RWPE2 (cell line): ENCODE measurements around the gene DDX17.

Experiments used
- ATAC-seq: fragments of 200-7000 bp; cut with Tn5 transposase; 3 replicates; pipeline ENCODE4 v1.9.1; 2021; ENCODE audit warnings: low read depth
- DNase-seq: peaks from one replicate; pipeline ENCODE4 v3.0.0-alpha.2; 2020; ENCODE audit warnings: low spot score
- H3K27ac ChIP-seq: fragments of 450-650 bp; 2 replicates; pipeline ENCODE4 v1.5.1; 2017; ENCODE audit warnings: mild to moderate bottlenecking; ENCODE audit not compliant: poor library complexity, severe bottlenecking
- H3K27me3 ChIP-seq: fragments of 250-450 bp; sonication (Bioruptor Pico); 2 replicates; pipeline ENCODE4 v1.5.1; 2021; ENCODE audit warnings: mild to moderate bottlenecking, moderate library complexity; ENCODE audit not compliant: insufficient read depth, poor library complexity, severe bottlenecking
- H3K36me3 ChIP-seq: fragments of 250-450 bp; sonication (Bioruptor Pico); 2 replicates; pipeline ENCODE4 v1.5.1; 2020; ENCODE audit warnings: low read depth, mild to moderate bottlenecking, moderate library complexity
- H3K4me1 ChIP-seq: fragments of 250-450 bp; sonication (Bioruptor Pico); 2 replicates; pipeline ENCODE4 v1.5.1; 2021; ENCODE audit warnings: mild to moderate bottlenecking, moderate library complexity; ENCODE audit not compliant: insufficient read depth, poor library complexity, severe bottlenecking
- H3K4me3 ChIP-seq: fragments of 250-450 bp; sonication (Bioruptor Pico); 2 replicates; pipeline ENCODE4 v1.5.1; 2021; ENCODE audit warnings: mild to moderate bottlenecking, moderate library complexity; ENCODE audit not compliant: severe bottlenecking
- H3K9me3 ChIP-seq: fragments of 250-450 bp; sonication (Bioruptor Pico); 2 replicates; pipeline ENCODE4 v1.5.1; 2021; ENCODE audit warnings: mild to moderate bottlenecking, moderate library complexity; ENCODE audit not compliant: severe bottlenecking
- CTCF ChIP-seq: fragments of 450-650 bp; IDR thresholded peaks from one replicate; pipeline ENCODE4 v1.5.1; 2017; ENCODE audit warnings: mild to moderate bottlenecking, moderate library complexity; ENCODE audit not compliant: poor library complexity, severe bottlenecking

DDX17 gene

GRCh38 chr22:38436629-38437395 is 69.3 kb downstream of the DDX17 start:
- H3K9me3 ChIP-seq: no peaks in the 10 kb centered on the region
- DNase-seq (no peak), ATAC-seq (no peak)
- no peaks in the 10 kb centered on the region for H3K4me1 ChIP-seq
- H3K4me3 ChIP-seq: no peak overlapping the region
- H3K27ac ChIP-seq: no peak overlapping the region
- TF ChIP-seq CTCF: no peak
- no peaks in the 10 kb centered on the region for H3K36me3 ChIP-seq
- no peaks in the 10 kb centered on the region for H3K27me3 ChIP-seq

GRCh38 chr22:38435965-38436364 is 70.1 kb downstream of the DDX17 start:
- ATAC-seq (no peak), DNase-seq (no peak)
- no peak for TF ChIP-seq CTCF
- Histone ChIP-seq H3K27me3 (no peaks in the 10 kb centered on the region), H3K4me1 (no peaks in the 10 kb centered on the region), H3K27ac (no peak overlapping the region), H3K4me3 (no peak overlapping the region), H3K36me3 (no peaks in the 10 kb centered on the region), H3K9me3 (no peaks in the 10 kb centered on the region)

- no peak for TF ChIP-seq CTCF
- ATAC-seq (no peak), DNase-seq (no peak)
- Histone ChIP-seq H3K27me3 (no peaks in the 10 kb centered on the region), H3K27ac (no peak overlapping the region), H3K36me3 (no peaks in the 10 kb centered on the region), H3K4me3 (no peak overlapping the region), H3K9me3 (no peaks in the 10 kb centered on the region), H3K4me1 (no peaks in the 10 kb centered on the region)
Measured at GRCh38 chr22:38435010-38435409, 71.1 kb downstream of the DDX17 start.

- H3K4me1 ChIP-seq: no peaks in the 10 kb centered on the region
- H3K9me3 ChIP-seq: no peaks in the 10 kb centered on the region
- no peak for DNase-seq
- no peak overlapping the region for H3K27ac ChIP-seq
- TF ChIP-seq CTCF: no peak
- no peaks in the 10 kb centered on the region for H3K36me3 ChIP-seq
- ATAC-seq: no peak
- H3K4me3 ChIP-seq: no peak overlapping the region
- H3K27me3 ChIP-seq: no peaks in the 10 kb centered on the region
Measured at GRCh38 chr22:38433871-38434270, 72.2 kb downstream of the DDX17 start.
